Retinal pigment epithelial cell (primary cell): ENCODE measurements around the gene FAM83E.
"Not testable (repeated sequence)": the region's sequence is repeated elsewhere in the genome, so short reads cannot be mapped to it uniquely, and the experiment has no call there.

Experiments used
- DNase-seq: peaks from one replicate; pipeline ENCODE4 v3.0.0-alpha.2; 2010; ENCODE audit warnings: low read depth
- H3K4me3 ChIP-seq: 2 replicates; pipeline ENCODE4 v1.5.1; 2011; ENCODE audit warnings: mild to moderate bottlenecking, low read length, control low read depth, moderate library complexity
- TF ChIP-seq, protein P1 (sequence below): conservative IDR thresholded peaks from 2 replicates; pipeline ENCODE4 v1.5.1; 2011; ENCODE audit warnings: low read depth, low read length, control low read depth, inconsistent platforms

Gene FAM83E

DNA sequence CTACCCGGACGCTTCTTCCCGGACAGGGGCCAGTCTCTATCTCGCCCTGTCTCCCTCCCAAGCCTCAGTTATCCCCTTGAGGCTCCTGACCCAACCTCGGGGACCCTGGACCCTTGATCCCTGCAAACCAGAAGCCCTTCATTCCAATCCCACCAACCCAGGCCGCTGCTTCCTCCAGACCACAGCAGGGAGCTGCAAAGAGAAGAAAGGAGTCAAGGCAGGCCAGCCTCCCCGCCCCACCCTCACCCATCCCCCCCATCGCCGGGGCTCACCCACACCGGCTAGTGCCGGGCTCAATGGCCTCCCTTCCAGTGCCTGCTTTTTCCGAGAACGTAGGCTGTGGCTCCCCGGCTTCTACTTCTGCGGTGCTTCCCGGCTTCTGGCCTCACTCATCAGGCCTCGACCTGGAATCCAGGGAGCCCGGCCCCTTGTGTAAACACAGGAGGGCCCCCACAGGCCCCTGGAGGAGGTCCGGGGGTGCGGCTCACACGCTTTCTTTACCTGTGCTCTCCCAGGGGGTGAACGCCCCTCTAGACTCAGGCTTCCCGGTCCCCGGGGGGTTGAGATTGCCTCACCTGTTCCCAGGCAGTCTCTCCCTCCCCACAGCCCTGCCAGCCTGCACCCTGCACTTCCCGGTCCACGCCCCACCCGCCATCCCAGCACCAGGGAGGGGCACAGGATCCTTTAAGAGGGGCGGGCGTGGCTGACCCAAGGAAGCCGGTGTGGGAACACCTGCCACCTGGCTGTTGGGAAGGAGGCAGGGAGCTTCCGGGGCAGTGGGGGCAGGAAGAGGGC, at the start of gene FAM83E:
TSS of gene FAM83E (minus strand) at position 641 of the 795 bp plus-strand sequence. CDS start 1,704 bp downstream, outside the sequence.
- H3K4me3 ChIP-seq = no peak within 1 kb of the TSS
- DNase-seq = no peak
- TF ChIP-seq, protein P1, sequence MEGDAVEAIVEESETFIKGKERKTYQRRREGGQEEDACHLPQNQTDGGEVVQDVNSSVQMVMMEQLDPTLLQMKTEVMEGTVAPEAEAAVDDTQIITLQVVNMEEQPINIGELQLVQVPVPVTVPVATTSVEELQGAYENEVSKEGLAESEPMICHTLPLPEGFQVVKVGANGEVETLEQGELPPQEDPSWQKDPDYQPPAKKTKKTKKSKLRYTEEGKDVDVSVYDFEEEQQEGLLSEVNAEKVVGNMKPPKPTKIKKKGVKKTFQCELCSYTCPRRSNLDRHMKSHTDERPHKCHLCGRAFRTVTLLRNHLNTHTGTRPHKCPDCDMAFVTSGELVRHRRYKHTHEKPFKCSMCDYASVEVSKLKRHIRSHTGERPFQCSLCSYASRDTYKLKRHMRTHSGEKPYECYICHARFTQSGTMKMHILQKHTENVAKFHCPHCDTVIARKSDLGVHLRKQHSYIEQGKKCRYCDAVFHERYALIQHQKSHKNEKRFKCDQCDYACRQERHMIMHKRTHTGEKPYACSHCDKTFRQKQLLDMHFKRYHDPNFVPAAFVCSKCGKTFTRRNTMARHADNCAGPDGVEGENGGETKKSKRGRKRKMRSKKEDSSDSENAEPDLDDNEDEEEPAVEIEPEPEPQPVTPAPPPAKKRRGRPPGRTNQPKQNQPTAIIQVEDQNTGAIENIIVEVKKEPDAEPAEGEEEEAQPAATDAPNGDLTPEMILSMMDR = no peak

DNA sequence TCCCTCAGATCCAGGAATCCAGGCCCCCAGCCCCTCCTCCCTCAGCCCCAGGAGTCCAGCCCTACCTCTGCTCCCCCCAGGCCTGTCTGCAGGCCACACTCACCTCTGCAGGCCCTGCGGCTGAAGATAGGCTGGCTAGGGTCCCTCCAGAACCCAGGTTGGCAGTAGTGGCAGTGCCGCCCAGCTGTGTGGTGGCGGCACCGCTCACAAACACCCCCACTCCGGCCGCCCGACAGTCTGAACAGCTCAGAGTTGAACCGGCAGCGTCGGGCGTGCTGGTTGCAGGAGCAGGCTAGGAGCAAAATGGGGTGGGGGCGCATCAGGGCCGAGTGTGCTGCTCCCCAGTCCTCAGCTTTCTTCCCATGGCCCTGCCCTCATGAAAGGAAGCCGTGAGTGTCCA, 49.6 kb upstream of the FAM83E start:
- H3K4me3 ChIP-seq = no peak overlapping the region
- TF ChIP-seq, protein P1 = no peak
- DNase-seq = no peak

DNA sequence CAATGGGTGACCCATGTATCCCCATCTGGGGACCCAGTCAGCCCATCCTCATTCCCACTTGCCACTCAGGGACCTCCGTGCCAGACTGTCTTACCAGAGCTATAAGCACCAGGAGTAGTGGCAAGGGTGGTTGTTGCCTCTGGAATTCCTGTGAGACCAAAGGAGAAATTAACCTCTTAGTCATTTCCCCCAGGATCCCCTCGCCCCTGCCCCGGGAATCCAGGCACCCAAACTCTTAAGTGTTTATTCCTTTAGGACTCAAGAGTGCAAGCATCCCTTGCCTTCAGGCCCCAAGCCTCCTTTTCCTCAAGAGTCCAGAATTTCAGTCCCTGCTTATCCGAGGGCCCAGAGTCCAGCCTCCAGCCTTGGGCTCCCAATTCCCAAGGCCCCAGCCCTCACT, 48.8 kb upstream of the FAM83E start:
- H3K4me3 ChIP-seq = no peak overlapping the region
- DNase-seq = no peak
- TF ChIP-seq, protein P1 = no peak

DNA sequence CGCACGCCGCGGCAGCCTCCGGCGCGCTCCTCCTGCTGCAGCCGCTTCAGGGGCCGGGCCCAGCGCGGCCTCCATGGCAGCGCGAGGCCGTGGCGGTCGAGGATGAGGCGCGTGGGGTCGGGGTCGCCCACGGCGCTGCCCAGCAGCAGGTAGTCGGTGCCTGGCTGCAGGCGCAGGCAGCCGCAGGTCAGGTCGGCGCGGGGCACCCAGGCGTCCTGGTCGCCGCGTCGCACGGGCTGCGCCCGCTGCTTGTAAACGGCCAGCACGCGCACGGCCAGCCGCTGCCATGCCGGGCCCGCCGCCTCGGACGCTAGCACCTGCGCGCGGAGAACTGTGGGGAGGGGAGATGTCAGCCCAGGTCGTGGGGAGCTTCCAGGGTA, 46.8 kb upstream of the FAM83E start:
- DNase-seq = no peak
- TF ChIP-seq, protein P1 = no peak
- no peak overlapping the region for H3K4me3 ChIP-seq

DNA sequence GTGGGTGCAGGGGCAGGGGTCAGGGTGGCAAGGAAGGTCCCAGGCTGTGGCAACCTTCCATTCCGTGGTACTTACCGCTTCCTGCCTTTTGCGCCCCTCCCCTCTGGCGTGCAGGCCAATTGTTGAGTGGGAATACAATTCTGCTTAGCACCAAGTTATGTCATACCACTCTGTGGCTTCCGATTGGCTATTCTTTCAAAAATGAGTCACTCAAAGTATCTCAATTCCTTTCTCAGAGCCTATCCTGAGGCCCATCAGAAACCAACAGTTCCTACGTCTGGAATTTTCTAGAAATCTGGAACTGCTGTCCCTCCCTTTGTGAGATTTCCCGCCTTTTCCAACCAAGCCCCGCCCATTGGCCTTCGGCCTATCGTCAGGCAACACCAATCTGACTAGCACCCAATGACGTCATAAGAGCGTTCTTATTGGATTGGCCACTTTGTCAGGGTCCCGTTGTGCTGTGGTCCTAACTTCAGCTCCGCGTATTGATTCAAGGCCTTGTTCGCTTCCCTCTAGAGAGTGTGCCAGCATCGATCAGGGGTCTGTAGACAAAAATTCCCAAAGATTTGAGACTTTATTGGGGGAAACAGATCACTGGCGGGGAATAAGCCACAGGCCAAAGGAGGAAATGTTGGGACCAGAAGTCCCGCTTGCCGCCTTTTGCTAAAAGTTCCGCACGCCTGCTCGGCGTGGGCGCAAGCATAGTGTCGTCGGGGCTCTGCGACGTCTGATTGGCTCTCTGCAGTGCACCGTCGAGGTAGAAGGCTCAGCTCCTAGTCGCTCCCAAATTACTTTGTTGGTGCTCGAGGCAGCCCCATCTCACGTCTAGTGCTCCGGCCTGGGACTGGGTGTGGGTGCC, 46.2 kb upstream of the FAM83E start:
- peak; percentile 46 for DNase-seq
- TF ChIP-seq, protein P1 = no peak
- H3K4me3 ChIP-seq = no peak overlapping the region

DNA sequence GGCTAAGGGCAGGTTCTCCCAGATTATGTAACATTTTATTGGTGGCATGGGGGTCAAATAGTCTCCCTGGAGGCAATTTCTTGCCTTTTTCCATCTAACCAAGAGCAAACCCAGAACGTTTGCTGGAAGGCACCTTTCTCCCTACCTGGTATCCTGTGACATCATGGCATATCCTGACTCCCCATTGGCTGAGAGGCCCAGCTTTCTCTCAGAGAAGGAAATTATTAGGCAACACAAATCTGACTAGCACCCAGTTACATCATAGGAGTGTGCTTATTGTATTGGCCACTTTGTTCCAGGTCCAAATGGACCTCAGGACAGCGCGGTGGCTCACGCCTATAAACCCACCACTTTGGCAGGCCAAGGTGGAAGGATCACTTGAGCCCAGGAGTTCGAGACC, 44.9 kb upstream of the FAM83E start:
- no peak for DNase-seq
- H3K4me3 ChIP-seq = no peak overlapping the region
- TF ChIP-seq, protein P1 = no peak

DNA sequence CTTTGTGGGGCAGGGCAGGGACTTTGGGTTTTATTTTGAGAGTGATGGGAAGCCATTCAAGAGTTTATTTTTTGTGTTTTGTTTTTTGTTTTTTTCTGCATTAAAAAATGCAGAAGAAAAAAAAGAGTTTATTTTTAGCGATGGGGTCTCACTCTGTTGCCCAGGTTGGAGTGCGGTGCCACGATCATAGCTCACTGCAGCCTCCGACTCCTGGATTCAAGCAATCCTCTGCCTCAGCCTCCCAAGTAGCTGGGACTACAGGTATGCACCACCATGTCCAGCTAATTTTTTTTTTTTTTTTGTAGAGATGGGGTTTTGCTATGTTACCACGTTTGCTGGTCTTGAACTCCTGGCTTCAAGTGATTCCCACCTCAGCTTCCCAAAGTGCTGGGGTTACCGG, 43.6 kb upstream of the FAM83E start:
- H3K4me3 ChIP-seq = no peak overlapping the region
- TF ChIP-seq, protein P1 = no peak
- no peak for DNase-seq

DNA sequence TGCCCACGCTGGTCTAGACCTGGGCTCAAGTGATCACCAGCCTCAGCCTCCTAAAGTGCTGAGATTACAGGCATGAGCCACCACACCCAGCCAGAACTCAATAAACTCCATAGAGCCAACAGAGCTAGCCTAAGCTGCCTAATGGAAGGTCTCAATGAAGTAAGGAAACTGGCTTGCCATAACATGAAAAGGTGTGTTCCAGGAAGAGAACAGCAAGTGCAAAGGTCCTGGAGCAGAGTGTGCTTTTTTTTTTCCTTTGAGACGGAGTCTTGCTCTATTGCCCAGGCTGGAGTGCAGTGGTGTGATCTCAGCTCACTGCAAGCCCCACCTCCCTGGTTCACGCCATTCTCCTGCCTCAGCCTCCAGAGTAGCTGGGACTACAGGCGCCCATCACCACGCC, 43.0 kb upstream of the FAM83E start:
- H3K4me3 ChIP-seq, DNase-seq: not testable (repeated sequence)
